ENCODE data around the gene PCSK4.

The PCSK4 gene

GRCh38 chr19:1489463-1490310, 463 bp downstream of the PCSK4 start:
- Histone ChIP-seq H3K4me1 (ENCODE audit: low read depth, poor library complexity, severe bottlenecking) (peaks cover 7% of the 10 kb centered on the region), H3K4me3 (IDR thresholded peaks at IDR 0.05; ENCODE audit: insufficient read depth, low read depth, low read length) (no peak overlapping the region), H2AFZ (ENCODE audit: low read depth) (peak overlapping the region; percentile 94), H3K4me2 (peak overlapping the region; percentile 93), H3K27ac (no peak overlapping the region), H3K79me2 (ENCODE audit: insufficient read depth, low read depth) (no peaks in the 10 kb centered on the region), H3K27me3 (ENCODE audit: insufficient read depth, low read depth) (peaks cover 60% of the 10 kb centered on the region), H3K9ac (no peak overlapping the region; the same call in 1 of the 2 replicates), H3K36me3 (ENCODE audit: insufficient read depth) (no peaks in the 10 kb centered on the region), H4K20me1 (ENCODE audit: insufficient read depth) (no peaks in the 10 kb centered on the region)
- TF ChIP-seq CTCF (conservative IDR thresholded peaks at IDR 0.05; ENCODE audit: low read depth, low read length) = no peak

DNA sequence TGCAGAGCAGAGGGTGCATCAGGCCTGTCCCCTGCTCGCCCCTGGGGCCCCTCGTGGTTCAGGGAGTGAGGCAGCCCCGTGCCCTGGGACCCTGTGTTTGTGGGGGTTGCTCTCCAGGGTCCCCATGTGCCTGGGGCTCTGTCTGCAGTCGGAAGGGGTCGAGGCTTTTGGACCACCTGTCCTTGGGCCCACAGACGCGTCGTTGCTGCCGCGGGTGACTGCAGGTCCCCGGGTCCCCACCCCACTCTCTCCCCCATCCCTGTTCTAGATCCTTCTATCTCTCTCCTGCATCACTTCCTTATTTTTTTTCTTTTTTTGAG, 1.9 kb downstream of the PCSK4 start:
- no peak overlapping the region for H3K4me2 ChIP-seq

DNA sequence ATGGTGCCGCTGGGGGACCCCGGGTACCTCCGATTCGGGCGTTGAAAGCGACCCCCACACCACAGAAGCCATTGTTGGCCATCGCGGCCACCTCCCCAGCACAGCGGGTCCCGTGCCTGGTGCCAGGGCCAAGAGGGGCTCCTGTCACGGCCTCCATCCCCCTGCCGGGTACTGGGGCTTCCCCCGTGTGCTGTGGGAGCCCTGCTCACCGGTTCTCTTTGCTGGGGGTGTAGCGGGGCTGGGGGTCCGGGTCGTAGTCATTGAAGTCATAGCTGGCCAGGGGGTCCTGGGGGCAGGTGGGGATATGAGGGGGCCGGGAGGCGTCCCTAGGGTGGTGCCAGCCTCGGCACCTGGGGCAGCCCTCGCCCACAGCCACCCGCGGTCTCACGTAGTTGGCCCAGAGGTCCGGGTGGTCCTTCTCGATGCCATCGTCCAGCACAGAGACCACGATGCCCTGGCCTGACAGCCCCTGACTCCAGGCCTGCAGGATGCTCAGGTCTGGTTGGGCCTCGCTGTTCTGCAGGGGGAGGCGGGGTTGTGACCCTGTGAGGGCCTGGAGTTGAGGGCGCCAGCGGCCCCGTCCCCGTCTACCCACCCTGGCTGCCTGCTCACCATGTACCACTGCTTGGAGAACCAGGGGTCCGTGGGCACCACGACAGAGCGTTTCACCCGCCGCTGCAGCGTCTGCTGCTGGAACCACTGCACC, 2.4 kb downstream of the PCSK4 start:
- Histone ChIP-seq H4K20me1 (ENCODE audit: insufficient read depth) (no peaks in the 10 kb centered on the region), H3K9ac (no peak overlapping the region), H2AFZ (ENCODE audit: low read depth) (no peak overlapping the region), H3K79me2 (ENCODE audit: insufficient read depth, low read depth) (no peaks in the 10 kb centered on the region), H3K4me1 (ENCODE audit: low read depth, poor library complexity, severe bottlenecking) (peaks cover 7% of the 10 kb centered on the region), H3K27me3 (ENCODE audit: insufficient read depth, low read depth) (peaks cover 44% of the 10 kb centered on the region), H3K4me3 (IDR thresholded peaks at IDR 0.05; ENCODE audit: insufficient read depth, low read depth, low read length) (no peak overlapping the region), H3K27ac (no peak overlapping the region), H3K36me3 (ENCODE audit: insufficient read depth) (no peaks in the 10 kb centered on the region), H3K4me2 (no peak overlapping the region)
- TF ChIP-seq CTCF (conservative IDR thresholded peaks at IDR 0.05; ENCODE audit: low read depth, low read length) = no peak

More for the DNA sequence above, 1.9 kb downstream of the PCSK4 start:
- Histone ChIP-seq H3K4me1 (ENCODE audit: low read depth, poor library complexity, severe bottlenecking) (peaks cover 7% of the 10 kb centered on the region), H3K4me3 (IDR thresholded peaks at IDR 0.05; ENCODE audit: insufficient read depth, low read depth, low read length) (no peak overlapping the region), H3K27ac (no peak overlapping the region), H2AFZ (ENCODE audit: low read depth) (no peak overlapping the region), H3K9ac (no peak overlapping the region), H3K79me2 (ENCODE audit: insufficient read depth, low read depth) (no peaks in the 10 kb centered on the region), H4K20me1 (ENCODE audit: insufficient read depth) (no peaks in the 10 kb centered on the region), H3K36me3 (ENCODE audit: insufficient read depth) (no peaks in the 10 kb centered on the region), H3K27me3 (ENCODE audit: insufficient read depth, low read depth) (peaks cover 49% of the 10 kb centered on the region)
- no peak for TF ChIP-seq CTCF (conservative IDR thresholded peaks at IDR 0.05; ENCODE audit: low read depth, low read length)

GRCh38 chr19:1486720-1487575, 3.2 kb downstream of the PCSK4 start:
- no peak overlapping the region for H3K9ac ChIP-seq
- TF ChIP-seq CTCF (conservative IDR thresholded peaks at IDR 0.05; ENCODE audit: low read depth, low read length) = no peak
- peaks cover 36% of the 10 kb centered on the region for H3K27me3 ChIP-seq (ENCODE audit: insufficient read depth, low read depth)
- H3K79me2 ChIP-seq (ENCODE audit: insufficient read depth, low read depth) = no peaks in the 10 kb centered on the region
- H3K36me3 ChIP-seq (ENCODE audit: insufficient read depth) = no peaks in the 10 kb centered on the region
- H3K27ac ChIP-seq = no peak overlapping the region
- H3K4me2 ChIP-seq = no peak overlapping the region
- H3K4me1 ChIP-seq (ENCODE audit: low read depth, poor library complexity, severe bottlenecking) = peaks cover 7% of the 10 kb centered on the region
- no peak overlapping the region for H3K4me3 ChIP-seq (IDR thresholded peaks at IDR 0.05; ENCODE audit: insufficient read depth, low read depth, low read length)
- no peaks in the 10 kb centered on the region for H4K20me1 ChIP-seq (ENCODE audit: insufficient read depth)
- H2AFZ ChIP-seq (ENCODE audit: low read depth) = no peak overlapping the region
